ENCODE results near the gene WNT11.
A peak's percentile ranks its signal among the peaks of the same experiment; 100 is the strongest.

WNT11 gene

GRCh38 chr11:76152086-76152681, 54.1 kb downstream of the WNT11 start:
- DNase-seq = peak; percentile 54 to 77 (median 68)

DNA sequence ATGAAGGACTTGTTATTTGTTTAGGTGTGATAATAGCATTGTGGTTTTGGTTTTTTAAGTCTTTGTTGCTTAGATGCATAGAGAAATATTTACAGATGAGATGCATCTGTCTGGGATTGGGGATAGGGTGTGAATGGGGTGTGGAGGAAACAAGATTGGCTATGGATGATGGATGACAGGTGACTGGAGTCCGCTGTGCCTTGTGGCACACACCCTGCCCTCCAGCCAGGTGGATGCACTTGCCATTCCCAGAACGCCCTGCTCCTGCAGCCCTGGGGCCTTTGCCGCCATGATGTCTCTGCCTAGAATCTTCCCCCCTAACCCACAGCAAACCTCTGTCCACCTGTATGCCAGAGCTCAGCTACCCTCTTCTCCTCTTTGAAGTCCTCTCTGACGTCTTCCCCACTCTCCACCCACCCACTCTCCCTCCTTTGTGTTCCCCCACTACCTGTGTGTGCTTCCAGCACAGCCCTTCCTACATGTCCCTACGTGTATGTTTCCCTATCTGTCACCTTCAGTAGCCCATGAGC, 54.7 kb downstream of the WNT11 start:
- no peak for DNase-seq

GRCh38 chr11:76150141-76150540, 56.2 kb downstream of the WNT11 start:
- DNase-seq = no peak

GRCh38 chr11:76149713-76150112, 56.6 kb downstream of the WNT11 start:
- DNase-seq = no peak

GRCh38 chr11:76148941-76149613, 57.2 kb downstream of the WNT11 start:
- DNase-seq = no peak

DNA sequence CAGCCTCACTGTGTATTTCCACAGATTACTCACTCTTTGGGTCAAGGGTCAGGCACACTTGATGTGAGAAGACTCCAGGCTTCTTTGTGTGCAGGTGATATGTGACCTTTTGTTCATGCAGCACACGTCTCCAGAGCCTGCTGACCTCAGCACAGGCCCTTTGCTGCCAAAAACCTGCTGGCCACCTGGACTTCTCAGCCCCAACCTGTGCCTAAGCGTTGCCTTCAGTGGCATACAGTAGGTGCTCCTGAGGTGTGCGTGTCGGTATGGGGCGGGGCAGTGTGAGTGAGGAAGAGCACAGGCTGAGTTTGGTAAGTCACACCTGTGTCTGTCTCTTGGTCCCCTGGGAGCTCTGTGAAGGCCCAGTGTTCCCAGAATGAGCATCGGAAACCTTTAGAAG, 58.1 kb downstream of the WNT11 start:
- DNase-seq = no peak

DNA sequence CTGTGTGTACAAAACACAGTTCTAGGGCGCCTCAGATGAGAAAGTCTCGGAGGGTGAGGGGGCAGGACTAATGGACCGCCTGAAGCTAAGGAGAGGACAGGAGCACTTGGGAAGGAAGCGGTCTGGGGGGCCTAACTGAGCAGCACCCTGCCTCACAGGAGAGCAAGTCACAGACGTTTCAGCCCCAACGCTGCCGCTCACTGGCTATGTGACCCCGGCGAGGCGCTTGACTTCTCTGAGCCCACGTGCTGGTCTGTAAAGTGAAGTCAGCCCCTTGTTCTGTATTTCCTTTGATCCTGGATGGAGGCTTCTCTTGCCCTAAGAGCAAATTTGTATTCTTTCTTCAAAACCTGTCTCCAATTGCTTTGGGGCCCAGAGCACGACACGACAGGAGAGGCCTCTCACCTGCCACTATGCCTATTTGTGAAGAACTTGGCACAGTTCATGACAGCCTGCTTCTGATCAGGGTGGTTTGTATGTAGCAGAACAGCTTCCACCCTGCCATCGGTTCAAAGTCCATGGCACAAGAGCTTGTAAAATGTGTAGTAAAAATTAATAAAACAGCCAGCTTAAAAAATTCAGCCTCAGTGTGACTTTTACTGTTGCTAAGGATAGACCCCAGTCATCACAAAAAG, 59.1 kb downstream of the WNT11 start:
- no peak for DNase-seq

DNA sequence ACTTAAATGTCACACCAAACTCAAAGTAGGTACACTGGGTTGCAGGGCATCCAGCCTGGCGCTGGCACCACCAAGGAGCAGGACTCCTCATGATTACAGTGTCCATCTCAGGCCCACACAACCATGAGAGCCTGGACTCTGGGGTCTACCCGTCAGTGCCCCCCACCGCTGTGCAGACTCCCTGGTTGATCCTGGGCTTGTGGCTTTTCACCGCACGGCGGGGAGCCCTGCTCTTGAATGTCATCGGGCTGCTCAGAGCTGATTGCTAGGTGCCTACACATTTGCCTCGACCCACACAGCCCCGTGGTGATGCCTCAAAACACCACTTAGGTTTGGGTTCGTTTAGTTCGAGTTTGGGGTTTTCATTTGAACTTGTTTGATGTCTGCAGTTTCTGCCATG, 63.0 kb downstream of the WNT11 start:
- no peak for DNase-seq

GRCh38 chr11:76141901-76142588, 64.3 kb downstream of the WNT11 start:
- no peak for DNase-seq

DNA sequence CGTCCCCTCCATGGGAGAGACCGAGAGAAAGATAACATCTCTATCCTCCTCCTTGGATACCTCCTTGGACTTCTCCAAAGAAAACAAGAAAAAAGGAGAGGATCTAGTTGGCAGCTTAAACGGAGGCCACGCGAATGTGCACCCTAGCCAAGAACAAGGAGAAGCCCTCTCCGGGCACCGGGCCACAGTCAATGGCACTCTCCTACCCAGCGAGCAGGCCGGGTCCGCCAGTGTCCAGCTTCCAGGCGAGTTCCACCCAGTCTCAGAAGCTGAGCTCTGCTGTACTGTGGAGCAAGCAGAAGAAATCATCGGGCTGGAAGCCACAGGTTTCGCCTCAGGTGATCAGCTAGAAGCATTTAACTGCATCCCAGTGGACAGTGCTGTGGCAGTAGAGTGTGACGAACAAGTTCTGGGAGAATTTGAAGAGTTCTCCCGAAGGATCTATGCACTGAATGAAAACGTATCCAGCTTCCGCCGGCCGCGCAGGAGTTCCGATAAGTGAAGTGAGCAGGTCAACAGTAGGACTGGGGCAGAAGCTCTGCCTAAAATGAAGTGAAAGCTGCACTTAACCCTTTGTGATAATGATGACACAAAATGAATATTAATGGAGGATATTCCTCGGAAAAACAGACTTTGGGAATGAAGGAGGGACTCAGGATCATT, 65.3 kb downstream of the WNT11 start:
- no peak for DNase-seq

DNA sequence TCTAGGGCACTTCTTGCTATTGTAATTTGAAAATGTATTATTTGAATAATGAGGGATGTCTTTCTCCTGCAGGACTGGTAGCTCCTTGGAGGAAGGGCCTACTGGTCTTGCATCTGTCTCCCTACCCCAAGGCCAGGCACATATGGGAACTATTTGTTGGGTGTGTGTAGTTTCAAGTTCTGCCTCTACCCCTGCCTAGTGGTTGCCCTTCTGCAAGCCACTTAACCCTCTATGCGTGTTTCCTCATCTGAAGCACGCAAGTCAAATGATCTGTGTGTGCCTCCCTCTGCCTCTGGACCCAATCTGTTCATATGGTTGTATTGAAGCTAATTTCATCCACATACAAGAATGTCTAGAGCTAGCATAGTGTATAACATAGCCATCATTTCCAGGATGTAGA, 67.0 kb downstream of the WNT11 start:
- no peak for DNase-seq
